Measurements from ENCODE around the gene CCDC107.

GRCh38 chr9:35679766-35680330, 21.8 kb downstream of the CCDC107 start:
- TF ChIP-seq IRF1 (CRISPR knock-in tag; IDR thresholded peaks at IDR 0.05; ENCODE audit: low read depth) = no peak
- no peak for TF ChIP-seq CTCF (CRISPR knock-in tag; IDR thresholded peaks at IDR 0.05)
- no peak for TF ChIP-seq ZBTB20 (CRISPR knock-in tag; IDR thresholded peaks at IDR 0.05; ENCODE audit: borderline replicate concordance, low read depth)
- no peak for TF ChIP-seq KDM1A (CRISPR knock-in tag; IDR thresholded peaks at IDR 0.05)
- TF ChIP-seq RBAK (CRISPR knock-in tag; IDR thresholded peaks at IDR 0.05) = no peak
